Ascending aorta (tissue), 2 donors: ENCODE data around the gene BMPER. TPM values are rescaled to one million over a fixed set of nuclear protein-coding genes. Genes with fewer than 3 reads are reported as not detected.
A peak's percentile ranks its signal among the peaks of the same experiment; 100 is the strongest.

Source experiments
- DNase-seq, 2 donors: peaks; one replicate each; pipeline ENCODE4 v3.0.0-alpha.2; 2019; ENCODE audit warnings: low spot score in 2 of 2
- H3K27ac ChIP-seq, 2 donors: fragments of 200-600 bp; sonication (generic); one replicate each; pipeline ENCODE4 v1.5.1; 2016 to 2017; ENCODE audit warnings: mild to moderate bottlenecking in 1 of 2
- H3K27me3 ChIP-seq: fragments of 200-600 bp; sonication (generic); one replicate; pipeline ENCODE4 v1.5.1; 2017
- H3K36me3 ChIP-seq, 2 donors: fragments of 200-600 bp; sonication (generic); one replicate each; pipeline ENCODE4 v1.5.1; 2016
- H3K4me1 ChIP-seq, 2 donors: fragments of 200-600 bp; sonication (generic); one replicate each; pipeline ENCODE4 v1.5.1; 2016 to 2017; ENCODE audit warnings: mild to moderate bottlenecking in 1 of 2
- H3K4me3 ChIP-seq, 2 donors: fragments of 200-600 bp; sonication (generic); one replicate each; pipeline ENCODE4 v1.5.1; 2016 to 2017; ENCODE audit warnings: mild to moderate bottlenecking in 1 of 2
- H3K9me3 ChIP-seq, 2 donors: fragments of 200-600 bp; sonication (generic); one replicate each; pipeline ENCODE4 v1.5.1; 2016
- intact Hi-C: fragments of 100-400 bp; cut with DNase I; formaldehyde crosslinking; loops from one replicate; pipeline ENCODE4 v1.15.1; 2023
- total RNA-seq: library from RNA; depleted of rRNA; stranded (reverse); fragments of >200 nt; gene quantifications from one replicate; pipeline ENCODE4 v1.1.0, GENCODE V29; 2016
- TF ChIP-seq, protein P1 (sequence below), 3 experiments: fragments of 200-600 bp in 2 of 3; fragments of 450-650 bp in 1 of 3; sonication (generic) in 2 of 3; IDR thresholded peaks; one replicate each; pipeline ENCODE4 v1.5.1; 2016 to 2019; ENCODE audit warnings: antibody characterized with exemption in 3 of 3, mild to moderate bottlenecking in 1 of 3, moderate library complexity in 1 of 3

Gene BMPER
- total RNA-seq, 1 donor from 2014 or later = not detected

DNA sequence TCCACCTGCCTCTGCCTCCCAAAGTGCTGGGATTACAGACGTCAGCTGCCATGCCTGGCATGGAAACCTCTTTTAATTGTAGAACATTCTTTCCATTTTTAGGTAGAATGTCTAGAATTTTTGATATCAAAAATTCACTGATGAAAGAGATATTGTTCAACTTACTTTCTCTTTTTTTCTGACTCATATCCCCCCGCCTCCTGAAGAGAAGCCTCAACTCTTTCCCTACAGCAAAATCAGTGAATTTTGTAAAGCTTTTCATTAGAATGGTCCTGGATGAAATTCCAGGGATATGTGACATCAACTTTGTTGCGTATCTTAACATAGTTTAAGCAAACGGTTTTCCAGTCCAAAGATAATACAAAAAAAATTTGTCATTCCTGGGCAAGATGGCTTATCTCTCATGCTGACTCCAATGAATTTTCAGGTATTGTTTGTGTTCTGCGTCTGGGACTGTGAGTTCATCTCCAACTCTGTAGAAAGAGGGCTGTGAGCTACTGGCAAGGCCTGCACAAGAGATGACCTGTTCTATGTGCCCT is 256.8 kb downstream of the BMPER start:
- Histone ChIP-seq H3K27me3 (no peaks in the 10 kb centered on the region), H3K27ac (no peak overlapping the region), H3K4me3 (no peak overlapping the region), H3K36me3 (no peaks in the 10 kb centered on the region), H3K9me3 (no peaks in the 10 kb centered on the region), H3K4me1 (peaks cover 0 to 10% of the 10 kb centered on the region in 2 donors)
- DNase-seq = no peak
- intact Hi-C loops = no loop called here
- TF ChIP-seq, protein P1, sequence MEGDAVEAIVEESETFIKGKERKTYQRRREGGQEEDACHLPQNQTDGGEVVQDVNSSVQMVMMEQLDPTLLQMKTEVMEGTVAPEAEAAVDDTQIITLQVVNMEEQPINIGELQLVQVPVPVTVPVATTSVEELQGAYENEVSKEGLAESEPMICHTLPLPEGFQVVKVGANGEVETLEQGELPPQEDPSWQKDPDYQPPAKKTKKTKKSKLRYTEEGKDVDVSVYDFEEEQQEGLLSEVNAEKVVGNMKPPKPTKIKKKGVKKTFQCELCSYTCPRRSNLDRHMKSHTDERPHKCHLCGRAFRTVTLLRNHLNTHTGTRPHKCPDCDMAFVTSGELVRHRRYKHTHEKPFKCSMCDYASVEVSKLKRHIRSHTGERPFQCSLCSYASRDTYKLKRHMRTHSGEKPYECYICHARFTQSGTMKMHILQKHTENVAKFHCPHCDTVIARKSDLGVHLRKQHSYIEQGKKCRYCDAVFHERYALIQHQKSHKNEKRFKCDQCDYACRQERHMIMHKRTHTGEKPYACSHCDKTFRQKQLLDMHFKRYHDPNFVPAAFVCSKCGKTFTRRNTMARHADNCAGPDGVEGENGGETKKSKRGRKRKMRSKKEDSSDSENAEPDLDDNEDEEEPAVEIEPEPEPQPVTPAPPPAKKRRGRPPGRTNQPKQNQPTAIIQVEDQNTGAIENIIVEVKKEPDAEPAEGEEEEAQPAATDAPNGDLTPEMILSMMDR (IDR thresholded peaks at IDR 0.05) = no peak

DNA sequence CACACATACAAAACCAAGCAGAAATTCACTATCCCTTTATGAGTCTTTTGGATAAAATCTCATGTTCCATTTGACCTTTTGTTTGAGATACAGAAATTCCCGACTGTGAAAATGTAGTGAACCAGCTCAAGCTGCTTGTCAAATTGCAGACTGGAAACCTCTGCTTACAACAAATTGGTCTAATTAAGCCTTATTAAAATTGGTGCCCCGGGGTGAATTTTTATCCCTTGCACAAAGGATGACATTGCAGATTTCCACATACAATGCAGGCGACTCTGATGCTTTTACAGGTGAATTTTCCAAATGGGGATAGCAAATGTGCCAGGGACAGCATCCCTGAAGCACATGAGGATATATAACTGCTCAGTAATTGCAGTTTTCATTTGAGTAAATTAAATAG is 257.3 kb downstream of the BMPER start:
- Histone ChIP-seq H3K4me3 (no peak overlapping the region), H3K9me3 (no peaks in the 10 kb centered on the region), H3K27me3 (no peaks in the 10 kb centered on the region), H3K27ac (no peak overlapping the region), H3K4me1 (peaks cover 0 to 10% of the 10 kb centered on the region in 2 donors), H3K36me3 (no peaks in the 10 kb centered on the region)
- DNase-seq = no peak
- intact Hi-C loops = no loop called here
- TF ChIP-seq, protein P1 (IDR thresholded peaks at IDR 0.05) = no peak

DNA sequence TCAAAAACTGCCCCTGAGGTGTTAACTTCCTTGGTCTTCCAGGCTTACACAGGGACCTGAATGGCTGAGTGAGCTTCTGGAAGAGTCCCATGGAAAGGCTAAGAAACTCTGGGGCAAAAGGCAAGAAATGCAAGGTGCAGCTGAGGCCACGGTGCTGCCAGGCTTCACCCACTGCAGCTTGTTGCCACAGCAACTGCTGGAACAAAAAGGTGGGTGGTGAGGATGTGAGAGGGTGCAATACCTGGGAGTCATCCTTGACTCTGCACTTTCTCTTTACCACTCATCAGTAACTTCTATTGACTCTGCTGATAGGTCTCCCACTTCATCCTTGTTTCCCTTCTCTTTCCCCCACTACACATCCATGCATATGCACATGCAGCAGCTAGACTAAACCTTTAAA is 258.6 kb downstream of the BMPER start:
- Histone ChIP-seq H3K27ac (no peak overlapping the region), H3K9me3 (no peaks in the 10 kb centered on the region), H3K27me3 (no peaks in the 10 kb centered on the region), H3K4me3 (no peak overlapping the region), H3K4me1 (peaks cover 0 to 2% of the 10 kb centered on the region in 2 donors), H3K36me3 (no peaks in the 10 kb centered on the region)
- intact Hi-C loops = no loop called here
- no peak for DNase-seq
- TF ChIP-seq, protein P1 (IDR thresholded peaks at IDR 0.05) = no peak

DNA sequence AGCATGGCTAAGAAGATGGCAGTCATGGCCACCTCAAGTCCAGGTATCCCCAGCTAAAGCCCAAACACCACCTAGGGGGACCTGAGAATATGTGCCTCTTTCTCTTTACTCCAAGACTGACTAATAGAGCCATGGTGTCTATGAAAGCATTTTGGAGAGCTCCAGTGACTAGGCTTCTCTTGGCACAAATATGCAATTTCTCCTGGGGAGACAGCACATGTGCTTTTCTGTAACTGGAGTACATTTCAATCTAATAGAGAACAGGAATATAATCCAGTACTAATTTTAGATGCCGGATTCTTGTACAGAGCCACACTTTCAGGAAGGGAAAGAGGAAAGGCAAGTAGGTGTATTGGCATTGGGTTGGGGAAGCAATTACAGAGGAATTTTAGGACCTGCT is 260.1 kb downstream of the BMPER start:
- intact Hi-C loops = loop anchor here (5.0 kb wide), 1 partner anchor 33 kb away; no protein-coding TSS in a partner anchor
- Histone ChIP-seq H3K9me3 (no peaks in the 10 kb centered on the region), H3K4me1 (no peaks in the 10 kb centered on the region), H3K36me3 (no peaks in the 10 kb centered on the region), H3K27me3 (no peaks in the 10 kb centered on the region), H3K4me3 (no peak overlapping the region), H3K27ac (no peak overlapping the region)
- TF ChIP-seq, protein P1 (IDR thresholded peaks at IDR 0.05) = no peak
- no peak for DNase-seq

DNA sequence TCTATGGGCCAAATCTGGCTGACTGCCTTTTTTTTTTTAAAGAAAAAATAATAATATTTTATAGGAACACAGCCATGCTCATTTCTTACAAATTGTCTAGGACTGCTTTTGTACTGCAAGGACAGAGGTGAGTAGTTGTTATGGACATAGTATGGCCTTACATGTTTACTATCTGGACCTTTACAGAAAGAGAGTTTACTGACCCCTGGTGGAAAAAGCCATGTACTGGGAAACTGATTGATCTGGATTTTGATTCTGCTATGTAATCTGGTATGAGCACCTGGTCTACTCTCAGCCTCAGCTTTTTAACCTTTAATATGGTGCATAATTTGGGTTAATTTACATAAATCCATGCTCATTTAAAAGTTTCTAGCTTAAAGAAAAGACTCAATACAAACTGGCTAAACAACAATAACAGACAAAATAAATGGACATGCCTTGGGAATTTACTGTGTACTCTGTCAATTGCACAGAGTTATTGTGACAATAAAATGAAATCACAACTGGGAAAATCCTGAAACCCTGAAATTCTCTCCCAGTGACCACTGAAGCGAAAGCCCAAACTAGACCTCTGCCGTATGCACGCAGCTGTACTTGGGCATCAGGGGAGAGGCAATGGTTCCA is 260.7 kb downstream of the BMPER start:
- no peak for DNase-seq
- Histone ChIP-seq H3K36me3 (no peaks in the 10 kb centered on the region), H3K9me3 (no peaks in the 10 kb centered on the region), H3K4me3 (no peak overlapping the region), H3K27me3 (no peaks in the 10 kb centered on the region), H3K4me1 (no peaks in the 10 kb centered on the region), H3K27ac (no peak overlapping the region)
- TF ChIP-seq, protein P1 (IDR thresholded peaks at IDR 0.05) = peak; percentile 11 to 39 (median 22)
- intact Hi-C loops = loop anchor here (5.0 kb wide), 1 partner anchor 34 kb away; no protein-coding TSS in a partner anchor
